Stomach (tissue), 9 donors: Measurements from ENCODE around the gene SEMA4D. TPM values are rescaled to one million over a fixed set of nuclear protein-coding genes. Genes with fewer than 3 reads are reported as not detected.

ENCODE experiments used
- DNase-seq, 2 donors: peaks; one replicate each; pipeline versions ENCODE4 v3.0.0 to v3.0.0-alpha.2; 2013 to 2019
- H3K27ac ChIP-seq, 5 donors: fragments of 200-600 bp in 4 of 5; sonication (generic) in 4 of 5; one replicate each; pipeline ENCODE4 v1.5.1; 2013 to 2019; ENCODE audit warnings: mild to moderate bottlenecking in 1 of 5, moderate library complexity in 1 of 5
- H3K27me3 ChIP-seq, 3 donors: fragments of 200-600 bp; sonication (generic); one replicate each; pipeline ENCODE4 v1.5.1; 2017 to 2019; ENCODE audit warnings: mixed run types in 1 of 3
- H3K36me3 ChIP-seq, 4 donors: fragments of 200-600 bp; sonication (generic); 1 replicate in 3 of 4; 2 replicates in 1 of 4; pipeline ENCODE4 v1.5.1; 2016 to 2019
- H3K4me1 ChIP-seq, 4 donors: fragments of 200-600 bp; sonication (generic); one replicate each; pipeline ENCODE4 v1.5.1; 2016 to 2019
- H3K4me3 ChIP-seq, 4 donors: fragments of 200-600 bp; sonication (generic) in 3 of 4; one replicate each; pipeline ENCODE4 v1.5.1; 2016 to 2019; ENCODE audit warnings: mild to moderate bottlenecking in 1 of 4
- H3K9me3 ChIP-seq, 4 donors: fragments of 200-600 bp; sonication (generic); one replicate each; pipeline ENCODE4 v1.5.1; 2016 to 2019
- EP300 ChIP-seq: sonication (generic); formaldehyde crosslinking; IDR thresholded peaks from one replicate; pipeline ENCODE4 v1.6.1; 2017; ENCODE audit warnings: antibody characterized with exemption
- POLR2A ChIP-seq, 4 donors: fragments of 450-650 bp; IDR thresholded peaks; one replicate each; pipeline ENCODE4 v1.6.1; 2016; ENCODE audit warnings: antibody characterized with exemption in 4 of 4, control low read depth in 2 of 4, mild to moderate bottlenecking in 1 of 4, moderate library complexity in 1 of 4
- POLR2AphosphoS5 ChIP-seq, 3 donors: sonication (generic); formaldehyde crosslinking; IDR thresholded peaks; one replicate each; pipeline ENCODE4 v1.6.1; 2016; ENCODE audit warnings: antibody characterized with exemption in 3 of 3
- WGBS, 5 donors: extraction: QIAGEN DNeasy Blood & Tissue Kit in 3 of 5; methylation state at CpG; one replicate each; pipeline versions ENCODE4 v1.1.5 to v1.1.7; 2013 to 2018; 5-methylcytosine and 5-hydroxymethylcytosine counted together
- intact Hi-C: fragments of 100-400 bp; cut with DNase I; formaldehyde crosslinking; loops from one replicate; pipeline ENCODE4 v1.15.1; 2023; ENCODE audit warnings: low total_unique reads
- polyA plus RNA-seq, 3 donors: library from polyadenylated mRNA; stranded (reverse); fragments of 200-250 nt; gene quantifications; one replicate each; pipeline ENCODE4 v1.2.3, GENCODE V29; 2013
- total RNA-seq, 5 donors: library from RNA; depleted of rRNA; stranded (reverse); fragments of >200 nt; gene quantifications; one replicate each; pipeline versions ENCODE4 v1.1.0 to v1.2.3, GENCODE V29; 2014 to 2016
- TF ChIP-seq, protein P1 (sequence below), 7 experiments: fragments of 450-650 bp in 4 of 7; fragments of 200-600 bp in 3 of 7; sonication (generic) in 3 of 7; IDR thresholded peaks; one replicate each; pipeline ENCODE4 v1.5.1; 2016 to 2019; ENCODE audit warnings: antibody characterized with exemption in 7 of 7, control low read depth in 2 of 7, mild to moderate bottlenecking in 1 of 7
- donor health status: healthy with polysubstance abuse.
- donor health status: Bipolar disorder and iron deficiency.
- donor health status: healthy.

Gene SEMA4D
- total and polyA plus RNA-seq, 8 donors, result 4.9 to 43.3 (median 12.5) TPM

DNA sequence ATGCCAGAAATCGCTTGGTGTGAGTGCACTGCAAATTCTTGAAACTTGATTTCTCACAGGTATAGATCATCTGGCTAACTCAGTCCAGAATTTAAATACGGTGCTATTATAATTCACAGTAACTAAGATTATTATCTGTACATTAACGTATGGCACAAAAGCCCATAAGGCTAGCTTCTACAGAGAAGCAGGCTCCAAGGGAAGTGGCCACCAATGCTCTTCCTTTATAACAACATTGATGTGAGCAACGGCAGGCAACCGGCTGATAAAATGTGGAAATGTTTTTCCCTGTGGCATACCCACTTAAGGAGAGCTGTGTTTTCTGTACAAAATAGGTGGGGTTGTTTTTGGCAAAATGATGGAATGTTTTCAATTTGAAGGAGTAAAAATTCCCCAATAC is 35.7 kb downstream of the SEMA4D start:
- Histone ChIP-seq H3K36me3 (no peaks in the 10 kb centered on the region), H3K4me1 (peaks cover 0 to 67% (median 12%) of the 10 kb centered on the region in 4 donors), H3K4me3 (no peak overlapping the region), H3K9me3 (no peaks in the 10 kb centered on the region), H3K27ac (peak overlapping the region in 1 of 5 donors; percentile 1), H3K27me3 (no peaks in the 10 kb centered on the region)
- no peak for DNase-seq
- intact Hi-C loops, result no loop called here
- 64 to 84% (median 81%) methylated on average over 5 of the region's 5 CpGs for WGBS, 5 donors
- TF ChIP-seq, protein P1, sequence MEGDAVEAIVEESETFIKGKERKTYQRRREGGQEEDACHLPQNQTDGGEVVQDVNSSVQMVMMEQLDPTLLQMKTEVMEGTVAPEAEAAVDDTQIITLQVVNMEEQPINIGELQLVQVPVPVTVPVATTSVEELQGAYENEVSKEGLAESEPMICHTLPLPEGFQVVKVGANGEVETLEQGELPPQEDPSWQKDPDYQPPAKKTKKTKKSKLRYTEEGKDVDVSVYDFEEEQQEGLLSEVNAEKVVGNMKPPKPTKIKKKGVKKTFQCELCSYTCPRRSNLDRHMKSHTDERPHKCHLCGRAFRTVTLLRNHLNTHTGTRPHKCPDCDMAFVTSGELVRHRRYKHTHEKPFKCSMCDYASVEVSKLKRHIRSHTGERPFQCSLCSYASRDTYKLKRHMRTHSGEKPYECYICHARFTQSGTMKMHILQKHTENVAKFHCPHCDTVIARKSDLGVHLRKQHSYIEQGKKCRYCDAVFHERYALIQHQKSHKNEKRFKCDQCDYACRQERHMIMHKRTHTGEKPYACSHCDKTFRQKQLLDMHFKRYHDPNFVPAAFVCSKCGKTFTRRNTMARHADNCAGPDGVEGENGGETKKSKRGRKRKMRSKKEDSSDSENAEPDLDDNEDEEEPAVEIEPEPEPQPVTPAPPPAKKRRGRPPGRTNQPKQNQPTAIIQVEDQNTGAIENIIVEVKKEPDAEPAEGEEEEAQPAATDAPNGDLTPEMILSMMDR (IDR thresholded peaks at IDR 0.05), result no peak
- no peak for TF ChIP-seq POLR2A (IDR thresholded peaks at IDR 0.05)
- TF ChIP-seq EP300, result no peak
- no peak for TF ChIP-seq POLR2AphosphoS5 (IDR thresholded peaks at IDR 0.05)

DNA sequence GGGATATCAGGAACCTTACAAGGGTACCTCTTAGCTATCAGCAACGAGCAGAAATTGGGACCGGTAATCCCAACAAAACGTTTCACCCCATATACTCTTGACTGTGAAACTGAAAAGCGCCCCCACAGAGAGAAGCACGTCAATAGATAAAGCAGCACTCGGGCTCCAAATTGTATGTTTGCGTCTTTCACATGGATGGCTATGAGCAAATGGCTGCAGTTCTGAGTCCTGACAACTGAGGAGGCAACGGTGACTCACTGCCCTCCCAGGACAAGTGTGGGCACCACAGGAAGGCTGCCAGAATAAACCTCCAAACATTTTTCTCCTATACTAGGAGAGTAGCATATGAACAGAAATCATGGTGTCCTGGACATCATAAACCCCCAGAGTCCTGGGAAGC is 36.6 kb downstream of the SEMA4D start:
- H3K27me3 ChIP-seq, result no peaks in the 10 kb centered on the region
- no peak for TF ChIP-seq POLR2A (IDR thresholded peaks at IDR 0.05)
- TF ChIP-seq EP300, result no peak
- TF ChIP-seq, protein P1 (IDR thresholded peaks at IDR 0.05), result no peak
- no peak for TF ChIP-seq POLR2AphosphoS5 (IDR thresholded peaks at IDR 0.05)
- H3K4me1 ChIP-seq, result peaks cover 0 to 58% (median 10%) of the 10 kb centered on the region in 4 donors
- no peaks in the 10 kb centered on the region for H3K36me3 ChIP-seq
- H3K9me3 ChIP-seq, result no peaks in the 10 kb centered on the region
- no peak overlapping the region for H3K4me3 ChIP-seq
- WGBS, 5 donors, result 49 to 75% (median 71%) methylated on average over 4 to 8 of the region's 8 CpGs
- DNase-seq, result no peak
- intact Hi-C loops, result no loop called here
- H3K27ac ChIP-seq, result no peak overlapping the region

DNA sequence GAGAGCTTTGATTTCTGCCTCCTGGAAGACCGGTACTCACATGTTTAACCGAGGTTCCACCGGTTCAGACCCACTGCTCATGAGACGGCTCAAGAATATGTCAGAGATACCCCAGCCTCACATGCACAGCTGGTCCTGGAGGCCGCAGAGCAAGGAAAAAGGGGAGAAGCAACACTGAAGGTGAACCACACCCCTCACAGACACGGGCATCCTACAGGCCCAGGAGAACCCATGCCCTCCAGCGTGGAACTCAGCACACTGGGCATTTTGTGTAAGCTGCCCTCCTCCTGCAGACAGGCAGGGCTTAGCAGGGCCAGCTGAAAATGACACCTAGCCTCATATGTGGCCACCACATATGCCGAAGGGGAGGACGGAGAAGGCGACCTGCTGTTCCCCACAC is 37.4 kb downstream of the SEMA4D start:
- 88 to 94% (median 90%) methylated on average over 10 of the region's 10 CpGs for WGBS, 5 donors
- TF ChIP-seq, protein P1 (IDR thresholded peaks at IDR 0.05), result no peak
- no peak for TF ChIP-seq POLR2A (IDR thresholded peaks at IDR 0.05)
- no peak for TF ChIP-seq POLR2AphosphoS5 (IDR thresholded peaks at IDR 0.05)
- no peak for TF ChIP-seq EP300
- Histone ChIP-seq H3K27me3 (no peaks in the 10 kb centered on the region), H3K4me3 (no peak overlapping the region), H3K4me1 (peaks cover 0 to 53% (median 12%) of the 10 kb centered on the region in 4 donors), H3K27ac (no peak overlapping the region), H3K36me3 (peaks cover 0 to 2% (median under 1%) of the 10 kb centered on the region in 4 donors), H3K9me3 (no peaks in the 10 kb centered on the region)
- DNase-seq, result no peak
- intact Hi-C loops, result no loop called here

DNA sequence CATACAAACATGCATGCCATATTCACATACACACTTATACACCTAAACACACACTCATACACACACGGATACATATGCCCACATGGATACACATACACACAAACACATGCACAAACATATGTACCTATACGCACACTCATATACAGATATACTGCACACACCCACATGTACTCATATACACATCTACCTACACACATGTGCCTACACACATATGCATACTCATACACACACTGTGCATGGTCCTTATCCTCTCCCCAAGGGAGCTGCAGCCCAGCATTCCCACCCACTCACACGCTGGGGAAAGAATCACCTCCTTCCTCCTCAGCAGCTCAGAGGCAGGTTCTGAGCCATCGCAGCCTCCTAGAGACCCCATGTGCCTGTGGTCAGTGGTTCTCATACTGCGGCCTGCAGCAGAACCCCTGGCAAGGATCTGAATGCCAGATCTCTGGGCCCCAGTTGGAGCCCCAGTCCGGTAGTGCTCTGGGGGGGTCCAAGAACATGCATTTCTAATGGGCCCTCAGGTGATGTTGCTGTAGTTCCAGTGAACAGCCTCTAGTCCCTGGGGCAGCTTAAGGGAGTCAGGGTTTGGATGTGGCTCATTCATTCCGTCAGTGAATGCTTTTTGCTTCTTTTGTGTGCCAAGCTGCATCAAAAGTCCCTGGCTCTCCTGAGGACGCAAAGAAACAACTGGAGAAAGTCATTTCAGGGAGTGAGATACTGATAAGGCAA is 39.0 kb downstream of the SEMA4D start:
- peaks cover 0 to 52% (median 8%) of the 10 kb centered on the region in 4 donors for H3K4me1 ChIP-seq
- intact Hi-C loops, result no loop called here
- no peaks in the 10 kb centered on the region for H3K9me3 ChIP-seq
- no peak overlapping the region for H3K27ac ChIP-seq
- peaks cover 10 to 18% (median 17%) of the 10 kb centered on the region in 4 donors for H3K36me3 ChIP-seq
- peak in 1 of 4 donors; percentile 22 for TF ChIP-seq POLR2A (IDR thresholded peaks at IDR 0.05)
- TF ChIP-seq, protein P1 (IDR thresholded peaks at IDR 0.05), result no peak
- DNase-seq, result no peak
- H3K27me3 ChIP-seq, result no peaks in the 10 kb centered on the region
- 78 to 90% (median 88%) methylated on average over 5 to 8 of the region's 8 CpGs for WGBS, 5 donors
- no peak overlapping the region for H3K4me3 ChIP-seq
